Measurements from ENCODE around the gene SESN1. TPM values are rescaled to one million over a fixed set of nuclear protein-coding genes. Genes with fewer than 3 reads are reported as not detected.

The SESN1 gene
- total RNA-seq, 2 donors from 2014 or later: 26.2 to 63.1 TPM

DNA sequence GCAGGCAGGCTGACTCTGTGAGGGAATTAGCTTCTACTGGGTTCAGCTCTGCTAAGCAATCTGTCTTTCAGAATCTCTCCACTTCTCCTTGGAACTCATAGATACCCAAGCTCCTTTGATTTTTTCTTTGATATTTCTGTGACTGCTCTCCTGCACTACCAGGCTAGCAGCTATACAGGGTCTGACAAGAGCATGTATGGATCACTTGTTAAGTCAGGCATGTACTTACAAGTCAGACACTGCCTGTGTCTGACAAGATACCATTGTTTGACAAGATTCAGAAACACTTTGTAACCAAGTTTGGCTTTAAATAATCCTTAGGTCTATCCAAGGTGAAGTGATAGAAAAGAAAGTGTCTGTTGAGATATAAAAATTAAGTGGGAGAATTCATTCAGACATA lies 79.5 kb downstream of the SESN1 start:
- TF ChIP-seq, protein P1, sequence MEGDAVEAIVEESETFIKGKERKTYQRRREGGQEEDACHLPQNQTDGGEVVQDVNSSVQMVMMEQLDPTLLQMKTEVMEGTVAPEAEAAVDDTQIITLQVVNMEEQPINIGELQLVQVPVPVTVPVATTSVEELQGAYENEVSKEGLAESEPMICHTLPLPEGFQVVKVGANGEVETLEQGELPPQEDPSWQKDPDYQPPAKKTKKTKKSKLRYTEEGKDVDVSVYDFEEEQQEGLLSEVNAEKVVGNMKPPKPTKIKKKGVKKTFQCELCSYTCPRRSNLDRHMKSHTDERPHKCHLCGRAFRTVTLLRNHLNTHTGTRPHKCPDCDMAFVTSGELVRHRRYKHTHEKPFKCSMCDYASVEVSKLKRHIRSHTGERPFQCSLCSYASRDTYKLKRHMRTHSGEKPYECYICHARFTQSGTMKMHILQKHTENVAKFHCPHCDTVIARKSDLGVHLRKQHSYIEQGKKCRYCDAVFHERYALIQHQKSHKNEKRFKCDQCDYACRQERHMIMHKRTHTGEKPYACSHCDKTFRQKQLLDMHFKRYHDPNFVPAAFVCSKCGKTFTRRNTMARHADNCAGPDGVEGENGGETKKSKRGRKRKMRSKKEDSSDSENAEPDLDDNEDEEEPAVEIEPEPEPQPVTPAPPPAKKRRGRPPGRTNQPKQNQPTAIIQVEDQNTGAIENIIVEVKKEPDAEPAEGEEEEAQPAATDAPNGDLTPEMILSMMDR (IDR thresholded peaks at IDR 0.05): no peak
- peaks cover 13 to 23% of the 10 kb centered on the region in 2 donors for H3K4me1 ChIP-seq (ENCODE audit: control insufficient read depth in 1 of 2, low read depth in 2 of 2)
- peak overlapping the region in 1 of 2 donors; percentile 20 for H3K27ac ChIP-seq
- no peak for ATAC-seq (ENCODE audit: insufficient number of reproducible peaks, low FRiP score, low read depth)
- DNase-seq (ENCODE audit: low spot score): no peak
- no peak overlapping the region for H3K4me3 ChIP-seq
- no peaks in the 10 kb centered on the region for H3K27me3 ChIP-seq (replicated peaks; ENCODE audit: insufficient read depth)
- H3K36me3 ChIP-seq: no peaks in the 10 kb centered on the region
- H3K9me3 ChIP-seq: no peaks in the 10 kb centered on the region

DNA sequence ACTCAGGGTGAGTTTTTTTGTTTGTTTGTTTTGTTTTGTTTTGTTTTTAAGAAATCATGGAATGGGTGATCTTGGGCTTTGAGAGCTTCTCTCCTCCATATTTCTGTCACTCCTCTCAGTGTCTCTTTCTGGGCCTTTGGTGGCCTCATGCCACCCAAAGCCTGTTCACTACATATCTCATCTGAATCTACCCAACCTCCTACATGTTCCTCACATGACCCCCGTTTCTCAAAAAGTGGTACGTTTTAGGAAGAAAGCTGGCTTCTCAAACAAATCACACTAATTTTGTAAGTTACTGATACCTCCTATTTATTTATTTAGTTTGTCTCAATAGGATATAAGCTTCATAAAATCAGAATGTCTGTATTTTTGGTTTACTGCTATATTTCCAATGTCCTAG lies 80.0 kb downstream of the SESN1 start:
- ATAC-seq (ENCODE audit: insufficient number of reproducible peaks, low FRiP score, low read depth) (no peak), DNase-seq (ENCODE audit: low spot score) (no peak)
- Histone ChIP-seq H3K4me3 (no peak overlapping the region), H3K27me3 (replicated peaks; ENCODE audit: insufficient read depth) (no peaks in the 10 kb centered on the region), H3K9me3 (no peaks in the 10 kb centered on the region), H3K36me3 (no peaks in the 10 kb centered on the region), H3K4me1 (ENCODE audit: control insufficient read depth in 1 of 2, low read depth in 2 of 2) (peaks cover 14 to 23% of the 10 kb centered on the region in 2 donors), H3K27ac (peak overlapping the region in 1 of 2 donors; percentile 20)
- TF ChIP-seq, protein P1 (IDR thresholded peaks at IDR 0.05): no peak

GRCh38 chr6:109013656-109014305 lies 80.9 kb downstream of the SESN1 start:
- TF ChIP-seq, protein P1 (IDR thresholded peaks at IDR 0.05): no peak
- DNase-seq (ENCODE audit: low spot score) (no peak), ATAC-seq (ENCODE audit: insufficient number of reproducible peaks, low FRiP score, low read depth) (no peak)
- Histone ChIP-seq H3K4me1 (ENCODE audit: control insufficient read depth in 1 of 2, low read depth in 2 of 2) (peaks cover 14 to 23% of the 10 kb centered on the region in 2 donors), H3K27ac (peak overlapping the region; percentile 8 to 20), H3K9me3 (no peaks in the 10 kb centered on the region), H3K36me3 (no peaks in the 10 kb centered on the region), H3K4me3 (no peak overlapping the region), H3K27me3 (replicated peaks; ENCODE audit: insufficient read depth) (no peaks in the 10 kb centered on the region)

GRCh38 chr6:109010705-109011102 lies 83.9 kb downstream of the SESN1 start:
- Histone ChIP-seq H3K4me3 (no peak overlapping the region), H3K36me3 (no peaks in the 10 kb centered on the region), H3K27ac (no peak overlapping the region), H3K4me1 (ENCODE audit: control insufficient read depth in 1 of 2, low read depth in 2 of 2) (peaks cover 20 to 41% of the 10 kb centered on the region in 2 donors), H3K9me3 (no peaks in the 10 kb centered on the region), H3K27me3 (replicated peaks; ENCODE audit: insufficient read depth) (no peaks in the 10 kb centered on the region)
- ATAC-seq (ENCODE audit: insufficient number of reproducible peaks, low FRiP score, low read depth) (no peak), DNase-seq (ENCODE audit: low spot score) (no peak)
- TF ChIP-seq, protein P1 (IDR thresholded peaks at IDR 0.05): no peak

DNA sequence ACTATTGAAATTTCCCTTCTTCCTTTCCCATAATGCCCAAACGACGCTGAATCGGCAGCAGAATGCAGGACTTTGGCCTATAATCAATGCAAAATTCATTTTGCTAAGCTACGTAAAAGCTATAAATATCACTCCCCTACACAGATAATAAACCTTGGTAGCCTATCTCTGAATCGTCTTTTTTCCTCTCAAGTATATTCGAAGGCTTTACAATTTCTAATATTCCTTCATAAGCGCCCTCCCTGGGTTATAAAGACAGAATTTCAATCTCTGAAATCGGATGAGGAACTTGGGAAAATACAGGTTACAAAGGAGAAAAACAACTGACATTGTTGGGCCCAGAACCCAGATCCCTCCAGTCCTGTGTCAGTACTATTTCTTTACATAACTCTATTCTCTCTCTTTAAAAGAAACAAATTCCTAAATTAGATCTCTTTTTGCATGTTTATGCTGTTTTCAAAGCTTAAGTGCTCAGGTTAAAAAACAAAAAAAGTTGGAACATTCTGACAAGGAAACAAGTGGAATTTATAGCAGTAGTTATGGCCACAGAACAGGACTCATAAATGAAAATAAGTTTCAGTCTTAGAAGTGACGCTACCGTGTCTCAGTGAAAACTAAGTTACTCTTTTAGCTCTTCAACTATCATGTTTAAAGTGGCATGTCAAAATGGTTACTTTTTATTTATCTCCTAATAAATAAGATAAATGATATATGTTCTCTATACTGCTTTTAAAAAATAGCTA lies 84.5 kb downstream of the SESN1 start:
- H3K27ac ChIP-seq: peak overlapping the region; percentile 76 to 88
- TF ChIP-seq, protein P1 (IDR thresholded peaks at IDR 0.05): no peak
- peaks cover 20 to 38% of the 10 kb centered on the region in 2 donors for H3K4me1 ChIP-seq (ENCODE audit: control insufficient read depth in 1 of 2, low read depth in 2 of 2)
- DNase-seq (ENCODE audit: low spot score) (no peak), ATAC-seq (ENCODE audit: insufficient number of reproducible peaks, low FRiP score, low read depth) (no peak)
- H3K27me3 ChIP-seq (replicated peaks; ENCODE audit: insufficient read depth): no peaks in the 10 kb centered on the region
- no peaks in the 10 kb centered on the region for H3K36me3 ChIP-seq
- H3K4me3 ChIP-seq: peak overlapping the region; percentile 93
- H3K9me3 ChIP-seq: no peaks in the 10 kb centered on the region
